Measurements from ENCODE around the gene KLF18. TPM values are rescaled to one million over a fixed set of nuclear protein-coding genes. Genes with fewer than 3 reads are reported as not detected.
"Not testable (repeated sequence)": the region's sequence is repeated elsewhere in the genome, so short reads cannot be mapped to it uniquely, and the experiment has no call there.

KLF18 gene
- total RNA-seq, 1 experiment from 2014 or later: 0.09 TPM

- DNase-seq (ENCODE audit: low spot score): peak; percentile 56
- peaks cover 16% of the 10 kb centered on the region for H3K27me3 Mint-ChIP-seq (ENCODE audit: low read depth)
- no peak for TF ChIP-seq FOXP4 (CRISPR knock-in tag; IDR thresholded peaks at IDR 0.05)
- TF ChIP-seq ATF2 (CRISPR knock-in tag; IDR thresholded peaks at IDR 0.05; ENCODE audit: borderline replicate concordance, low read depth): no peak
- TF ChIP-seq NR1H2 (CRISPR knock-in tag; IDR thresholded peaks at IDR 0.05): no peak
- TF ChIP-seq ARID4B (CRISPR knock-in tag; IDR thresholded peaks at IDR 0.05; ENCODE audit: borderline replicate concordance): no peak
- no peak for TF ChIP-seq TEAD1 (CRISPR knock-in tag; IDR thresholded peaks at IDR 0.05)
- no peak for TF ChIP-seq TEAD4 (CRISPR knock-in tag; IDR thresholded peaks at IDR 0.05)
- TF ChIP-seq TP53 (CRISPR knock-in tag; IDR thresholded peaks at IDR 0.05): no peak
- no peak for TF ChIP-seq NR2C2 (CRISPR knock-in tag; IDR thresholded peaks at IDR 0.05)
- H3K4me3 Mint-ChIP-seq: no peak overlapping the region
- ChIA-PET POLR2A (no interaction called here), CTCF (no interaction called here)
- peak; percentile 79 for ATAC-seq
- H3K27ac Mint-ChIP-seq: no peak overlapping the region
- H3K9me3 Mint-ChIP-seq: peaks cover 17% of the 10 kb centered on the region
- H3K36me3 Mint-ChIP-seq: peaks cover 10% of the 10 kb centered on the region
- peaks cover 7% of the 10 kb centered on the region for H3K4me1 Mint-ChIP-seq
Measured at GRCh38 chr1:44146536-44147361, 5.3 kb upstream of the KLF18 start.

GRCh38 chr1:44144962-44145756, 3.7 kb upstream of the KLF18 start:
- no peak overlapping the region for H3K4me3 Mint-ChIP-seq
- POLR2A ChIA-PET: no interaction called here
- ATAC-seq (no peak), DNase-seq (ENCODE audit: low spot score) (no peak)
- H3K9me3 Mint-ChIP-seq: peaks cover 24% of the 10 kb centered on the region
- no peak for TF ChIP-seq ERG (CRISPR knock-in tag; IDR thresholded peaks at IDR 0.05)
- no peak for TF ChIP-seq ZNF232 (CRISPR knock-in tag; IDR thresholded peaks at IDR 0.05)
- TF ChIP-seq ELF4 (CRISPR knock-in tag; IDR thresholded peaks at IDR 0.05; ENCODE audit: low read depth): no peak
- no peak for TF ChIP-seq SMAD3 (CRISPR knock-in tag; IDR thresholded peaks at IDR 0.05; ENCODE audit: borderline replicate concordance)
- peaks cover 3% of the 10 kb centered on the region; the same call in 1 of the 2 replicates for H3K4me1 Mint-ChIP-seq
- CTCF ChIA-PET: interaction anchor here (1.6 kb wide), 1 partner anchor 42 kb away, joined by 3 read pairs; no protein-coding TSS in a partner anchor
- H3K36me3 Mint-ChIP-seq: peaks cover 10% of the 10 kb centered on the region
- H3K27ac Mint-ChIP-seq: no peak overlapping the region
- H3K27me3 Mint-ChIP-seq (ENCODE audit: low read depth): peaks cover 15% of the 10 kb centered on the region

- CTCF ChIA-PET; H3K27ac Mint-ChIP-seq; H3K4me3 Mint-ChIP-seq; ATAC-seq; H3K36me3 Mint-ChIP-seq; H3K4me1 Mint-ChIP-seq; DNase-seq (ENCODE audit: low spot score); POLR2A ChIA-PET: not testable (repeated sequence)
- Mint-ChIP-seq H3K9me3 (peaks cover 16% of the 10 kb centered on the region), H3K27me3 (ENCODE audit: low read depth) (peaks cover 19% of the 10 kb centered on the region)
Measured at GRCh38 chr1:44139565-44139964, 1.9 kb downstream of the KLF18 start.

Measured in WTC11 (cell line).